Uterus (tissue), 2 donors: ENCODE data around the gene CCL23.

ENCODE experiments used
- CTCF ChIP-seq, 4 experiments: fragments of 200-600 bp in 2 of 4; fragments of 450-650 bp in 2 of 4; sonication (generic) in 2 of 4; IDR thresholded peaks; one replicate each; pipeline ENCODE4 v1.5.1; 2016 to 2019; ENCODE audit warnings: antibody characterized with exemption in 4 of 4, mild to moderate bottlenecking in 2 of 4, moderate library complexity in 1 of 4
- POLR2A ChIP-seq, 2 donors: fragments of 450-650 bp; IDR thresholded peaks; one replicate each; pipeline ENCODE4 v1.6.1; 2016; ENCODE audit warnings: antibody characterized with exemption in 2 of 2, mild to moderate bottlenecking in 1 of 2, moderate library complexity in 1 of 2

DNA sequence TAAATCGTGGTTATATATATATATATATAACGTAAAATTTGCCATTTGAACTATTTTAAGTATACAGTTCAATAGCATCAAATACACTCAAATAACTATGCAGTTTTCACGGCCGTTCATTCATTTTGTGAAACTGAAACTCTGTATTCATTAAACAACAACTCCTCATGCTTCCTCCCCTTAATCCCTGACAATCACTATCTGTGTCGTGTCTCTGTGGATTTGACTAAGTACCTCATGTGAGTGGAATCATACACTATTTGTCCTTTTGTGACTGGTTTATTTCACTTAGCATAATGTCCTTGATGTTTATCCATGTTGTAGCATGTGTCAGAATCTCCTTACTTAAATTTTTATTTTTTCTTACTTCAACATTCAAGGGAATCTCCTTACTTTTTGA, 2.8 kb downstream of the CCL23 start:
- TF ChIP-seq CTCF (IDR thresholded peaks at IDR 0.05) = no peak
- no peak for TF ChIP-seq POLR2A (IDR thresholded peaks at IDR 0.05)
